HAP-1 (cell line): ENCODE measurements around the gene SCAP.

Experiments used
- DNase-seq, 2 experiments: peaks; one replicate each; pipeline ENCODE4 v3.0.0-alpha.2; 2016 to 2020; ENCODE audit warnings: low spot score in 2 of 2
- H3K27me3 ChIP-seq: fragments of 250-450 bp; sonication (Bioruptor Pico); 2 replicates; pipeline ENCODE4 v1.5.1; 2020; ENCODE audit warnings: low read depth, mild to moderate bottlenecking, moderate library complexity
- H3K36me3 ChIP-seq: fragments of 250-450 bp; sonication (Bioruptor Pico); replicated peaks from 2 replicates; pipeline ENCODE4 v1.5.1; 2020; ENCODE audit warnings: mild to moderate bottlenecking
- H3K4me1 ChIP-seq: fragments of 250-450 bp; sonication (Bioruptor Pico); 2 replicates; pipeline ENCODE4 v1.5.1; 2020; ENCODE audit warnings: mild to moderate bottlenecking
- H3K4me3 ChIP-seq: fragments of 250-450 bp; sonication (Bioruptor Pico); 2 replicates; pipeline ENCODE4 v1.5.1; 2020; ENCODE audit warnings: mild to moderate bottlenecking, moderate library complexity
- H3K9me3 ChIP-seq: fragments of 250-450 bp; sonication (Bioruptor Pico); 2 replicates; pipeline ENCODE4 v1.5.1; 2020; ENCODE audit warnings: mild to moderate bottlenecking, moderate library complexity
- in situ Hi-C: fragments of 300-500 bp; cut with MboI; formaldehyde crosslinking; loops from 3 replicates; pipeline ENCODE4 v1.14.3; 2020; ENCODE audit warnings: low sequenced_read_pairs, inconsistent platforms, mixed read lengths

The SCAP gene

GRCh38 chr3:47399531-47400270 lies 76.0 kb downstream of the SCAP start:
- H3K36me3 ChIP-seq = peaks cover 11% of the 10 kb centered on the region
- no peaks in the 10 kb centered on the region for H3K9me3 ChIP-seq
- no peak for DNase-seq
- no peaks in the 10 kb centered on the region for H3K4me1 ChIP-seq
- H3K4me3 ChIP-seq = no peak overlapping the region
- no peaks in the 10 kb centered on the region for H3K27me3 ChIP-seq
- in situ Hi-C loops = no loop called here

GRCh38 chr3:47399016-47399415 lies 76.7 kb downstream of the SCAP start:
- Histone ChIP-seq H3K36me3 (peaks cover 11% of the 10 kb centered on the region), H3K27me3 (no peaks in the 10 kb centered on the region), H3K4me3 (no peak overlapping the region), H3K9me3 (no peaks in the 10 kb centered on the region), H3K4me1 (no peaks in the 10 kb centered on the region)
- no peak for DNase-seq
- in situ Hi-C loops = no loop called here

GRCh38 chr3:47398228-47398627 lies 77.5 kb downstream of the SCAP start:
- Histone ChIP-seq H3K27me3 (no peaks in the 10 kb centered on the region), H3K36me3 (peaks cover 11% of the 10 kb centered on the region), H3K9me3 (no peaks in the 10 kb centered on the region), H3K4me3 (no peak overlapping the region), H3K4me1 (no peaks in the 10 kb centered on the region)
- in situ Hi-C loops = no loop called here
- DNase-seq = no peak

GRCh38 chr3:47394881-47395280 lies 80.9 kb downstream of the SCAP start:
- in situ Hi-C loops = no loop called here

GRCh38 chr3:47394140-47394870 lies 81.4 kb downstream of the SCAP start:
- Histone ChIP-seq H3K27me3 (no peaks in the 10 kb centered on the region), H3K36me3 (peaks cover 8% of the 10 kb centered on the region), H3K4me1 (no peaks in the 10 kb centered on the region), H3K9me3 (no peaks in the 10 kb centered on the region), H3K4me3 (no peak overlapping the region)
- in situ Hi-C loops = no loop called here
- DNase-seq = no peak

More at GRCh38 chr3:47394881-47395280, 80.9 kb downstream of the SCAP start:
- Histone ChIP-seq H3K4me3 (no peak overlapping the region), H3K4me1 (no peaks in the 10 kb centered on the region), H3K27me3 (no peaks in the 10 kb centered on the region), H3K36me3 (peaks cover 8% of the 10 kb centered on the region), H3K9me3 (no peaks in the 10 kb centered on the region)
- DNase-seq = no peak

GRCh38 chr3:47392933-47393332 lies 82.8 kb downstream of the SCAP start:
- H3K4me3 ChIP-seq = no peak overlapping the region
- no peak for DNase-seq
- H3K27me3 ChIP-seq = no peaks in the 10 kb centered on the region
- in situ Hi-C loops = no loop called here
- peaks cover 8% of the 10 kb centered on the region for H3K36me3 ChIP-seq
- H3K9me3 ChIP-seq = no peaks in the 10 kb centered on the region
- H3K4me1 ChIP-seq = no peaks in the 10 kb centered on the region

GRCh38 chr3:47385796-47386195 lies 89.9 kb downstream of the SCAP start:
- in situ Hi-C loops = no loop called here
- peaks cover 5% of the 10 kb centered on the region; the same call in 1 of the 2 replicates for H3K4me1 ChIP-seq
- DNase-seq = no peak
- H3K9me3 ChIP-seq = no peaks in the 10 kb centered on the region
- H3K4me3 ChIP-seq = no peak overlapping the region
- H3K27me3 ChIP-seq = no peaks in the 10 kb centered on the region
- peaks cover 10% of the 10 kb centered on the region for H3K36me3 ChIP-seq

- no peaks in the 10 kb centered on the region for H3K27me3 ChIP-seq
- in situ Hi-C loops = no loop called here
- H3K4me3 ChIP-seq = no peak overlapping the region
- H3K4me1 ChIP-seq = peaks cover 6% of the 10 kb centered on the region
- no peak for DNase-seq
- no peaks in the 10 kb centered on the region for H3K9me3 ChIP-seq
- H3K36me3 ChIP-seq = peaks cover 10% of the 10 kb centered on the region
Observed at GRCh38 chr3:47385007-47385406, 90.7 kb downstream of the SCAP start.

GRCh38 chr3:47384425-47384824 lies 91.3 kb downstream of the SCAP start:
- no peak for DNase-seq
- Histone ChIP-seq H3K9me3 (no peaks in the 10 kb centered on the region), H3K36me3 (peaks cover 10% of the 10 kb centered on the region), H3K4me1 (peaks cover 12% of the 10 kb centered on the region), H3K27me3 (no peaks in the 10 kb centered on the region), H3K4me3 (no peak overlapping the region)
- in situ Hi-C loops = no loop called here

GRCh38 chr3:47381317-47382157 lies 94.2 kb downstream of the SCAP start:
- Histone ChIP-seq H3K27me3 (no peaks in the 10 kb centered on the region), H3K4me1 (peaks cover 12% of the 10 kb centered on the region), H3K4me3 (peak overlapping the region; percentile 93), H3K36me3 (peaks cover 6% of the 10 kb centered on the region; the same call in 1 of the 2 replicates), H3K9me3 (no peaks in the 10 kb centered on the region)
- DNase-seq = peak; percentile 89 to 96
- in situ Hi-C loops = no loop called here

GRCh38 chr3:47380601-47381316 lies 95.0 kb downstream of the SCAP start, which contains the start of gene PTPN23:
TSS of gene PTPN23 (plus strand) at chr3:47381021. CDS start at chr3:47381097, 76 bp downstream.
- DNase-seq = peak; percentile 99
- Histone ChIP-seq H3K27me3 (no peaks in the 10 kb centered on the region), H3K9me3 (no peaks in the 10 kb centered on the region), H3K36me3 (0 out of 2 replicates have a peak, but pooled peaks cover 6% of the 10 kb centered on the region), H3K4me1 (peaks cover 12% of the 10 kb centered on the region), H3K4me3 (peak within 1 kb of the TSS; percentile 93)
- in situ Hi-C loops = no loop called here

GRCh38 chr3:47380026-47380600 lies 95.6 kb downstream of the SCAP start:
- in situ Hi-C loops = no loop called here
- no peak for DNase-seq
- H3K4me3 ChIP-seq = peak overlapping the region; percentile 93
- no peaks in the 10 kb centered on the region for H3K9me3 ChIP-seq
- no peaks in the 10 kb centered on the region for H3K27me3 ChIP-seq
- peaks cover 12% of the 10 kb centered on the region for H3K4me1 ChIP-seq
- 0 out of 2 replicates have a peak, but pooled peaks cover 6% of the 10 kb centered on the region for H3K36me3 ChIP-seq
